NCI-H146 treated with DMSO at 0.1 percent for 48 hours (cell line): ENCODE measurements around the gene NQO2.

Experiments used
- DNase-seq: peaks from one replicate; lab custom pipeline; 2025; ENCODE audit not compliant: unreplicated experiment; lab: John Stamatoyannopoulos, UW

Gene NQO2

DNA sequence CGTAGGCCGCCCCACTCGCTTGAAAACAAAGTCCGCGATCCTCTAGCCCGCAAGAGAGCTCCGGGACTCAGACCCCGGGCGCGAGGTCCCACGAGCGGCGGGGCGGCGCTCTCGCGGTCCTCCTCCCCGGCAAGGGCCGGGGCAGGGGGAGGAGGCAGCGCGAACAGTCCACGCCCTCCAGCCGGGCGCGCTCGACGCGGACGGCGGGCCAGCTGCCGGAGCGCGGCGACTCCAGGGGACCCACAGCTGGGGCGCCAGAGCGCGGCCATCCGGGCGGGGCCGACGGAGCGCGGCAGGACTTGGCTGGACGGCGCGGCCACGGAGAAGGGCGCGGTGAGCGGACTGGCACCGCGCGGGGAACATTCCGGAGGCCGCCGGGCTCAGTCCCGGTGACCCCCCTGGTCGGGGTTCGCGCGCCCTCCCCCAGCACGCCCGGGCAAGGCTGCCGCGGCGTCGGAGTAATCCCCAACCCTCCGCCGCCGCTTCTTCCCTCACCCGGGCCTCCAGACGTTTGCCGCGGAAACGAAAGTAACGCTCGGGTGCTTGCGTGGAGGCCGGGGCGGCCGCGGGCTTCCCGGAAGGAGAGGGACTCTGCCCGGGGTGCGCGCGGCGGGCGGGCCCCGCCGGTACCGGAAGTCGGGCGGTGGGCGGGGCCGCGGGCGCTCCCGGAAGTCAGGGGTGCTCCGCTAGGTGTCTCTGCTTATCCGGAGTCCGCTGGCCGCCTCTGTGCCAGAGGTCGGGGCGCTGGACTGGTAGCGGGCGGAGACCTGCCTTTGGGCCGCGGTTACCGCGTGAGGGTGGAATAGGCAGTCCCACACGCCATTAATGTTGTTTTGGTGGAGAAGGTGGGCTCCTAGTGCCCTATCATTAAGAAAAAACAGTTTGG is 68.9 kb downstream of the NQO2 start, which contains the start of gene RIPK1:
Gene RIPK1, plus strand, starts transcription at position 166 of the 886 bp plus-strand sequence. CDS start 8,330 bp downstream, outside the sequence.
- peak; percentile 67 for DNase-seq
